Spleen (tissue), 7 donors: ENCODE results near the gene EN1.

Experiments
- POLR2A ChIP-seq, 3 donors: fragments of 450-650 bp; IDR thresholded peaks; one replicate each; pipeline ENCODE4 v1.5.1; 2017; ENCODE audit warnings: antibody characterized with exemption in 3 of 3, mild to moderate bottlenecking in 1 of 3
- TF ChIP-seq, protein P1 (sequence below), 11 experiments: fragments of 200-600 bp in 7 of 11; fragments of 450-650 bp in 4 of 11; sonication (generic) in 4 of 11; IDR thresholded peaks in 8 of 11; conservative IDR thresholded peaks in 3 of 11; 1 replicate in 7 of 11; 2 replicates in 4 of 11; pipeline versions ENCODE4 v1.4.0 to v1.8.0; 2016 to 2021; ENCODE audit warnings: antibody characterized with exemption in 11 of 11, inconsistent platforms in 4 of 11, mild to moderate bottlenecking in 1 of 11
- donor health status: DM: no; HTN: no; CAD: no; lungs with moderate emphysema.
- donor health status: DM: no; HTN: no; CAD: no.
- donor health status: DM: no; HTN: no; CAD: no.

DNA sequence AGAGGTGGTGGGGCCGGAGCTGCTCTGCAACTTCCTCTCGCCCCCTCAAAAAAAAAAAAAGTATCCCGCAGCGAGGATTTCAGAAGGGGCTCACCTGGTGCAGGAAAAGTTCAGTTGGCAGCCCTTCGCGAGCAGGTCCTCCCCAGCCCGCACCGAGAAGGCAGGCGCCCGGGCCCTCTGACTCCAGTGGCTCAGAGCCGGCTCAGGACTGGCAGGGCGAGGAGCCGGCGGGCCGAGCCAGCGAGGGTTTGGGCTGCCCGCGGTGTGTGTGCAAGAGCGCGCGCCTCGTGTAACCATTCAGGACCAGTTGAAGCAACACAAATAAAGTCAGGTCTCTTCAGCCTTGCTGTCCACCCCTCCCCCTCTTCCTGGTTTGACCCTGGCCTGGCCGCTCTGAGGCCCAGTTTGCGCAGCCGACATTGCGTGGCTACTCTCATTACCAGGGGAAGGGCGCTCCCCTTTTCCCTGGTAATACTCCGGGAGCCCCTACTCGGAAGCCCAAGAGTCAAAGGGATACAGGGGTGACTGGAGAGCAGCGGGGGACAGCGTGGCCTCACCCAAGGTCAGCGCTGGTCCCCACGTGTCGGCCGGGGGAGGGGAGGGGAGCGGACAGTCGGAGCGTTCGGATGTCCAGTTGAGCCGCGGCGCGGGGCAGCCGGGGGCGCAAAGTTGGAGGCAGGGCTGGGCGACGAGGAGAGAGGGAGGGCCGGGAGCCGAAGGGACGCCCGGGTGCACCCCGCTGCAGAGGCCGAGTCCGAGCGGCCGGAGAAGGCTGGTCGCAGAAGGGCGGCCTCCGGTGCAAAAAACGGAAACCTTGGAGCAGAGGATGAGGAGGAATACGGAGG lies 12.3 kb downstream of the EN1 start:
- TF ChIP-seq POLR2A (IDR thresholded peaks at IDR 0.05) = no peak
- TF ChIP-seq, protein P1, sequence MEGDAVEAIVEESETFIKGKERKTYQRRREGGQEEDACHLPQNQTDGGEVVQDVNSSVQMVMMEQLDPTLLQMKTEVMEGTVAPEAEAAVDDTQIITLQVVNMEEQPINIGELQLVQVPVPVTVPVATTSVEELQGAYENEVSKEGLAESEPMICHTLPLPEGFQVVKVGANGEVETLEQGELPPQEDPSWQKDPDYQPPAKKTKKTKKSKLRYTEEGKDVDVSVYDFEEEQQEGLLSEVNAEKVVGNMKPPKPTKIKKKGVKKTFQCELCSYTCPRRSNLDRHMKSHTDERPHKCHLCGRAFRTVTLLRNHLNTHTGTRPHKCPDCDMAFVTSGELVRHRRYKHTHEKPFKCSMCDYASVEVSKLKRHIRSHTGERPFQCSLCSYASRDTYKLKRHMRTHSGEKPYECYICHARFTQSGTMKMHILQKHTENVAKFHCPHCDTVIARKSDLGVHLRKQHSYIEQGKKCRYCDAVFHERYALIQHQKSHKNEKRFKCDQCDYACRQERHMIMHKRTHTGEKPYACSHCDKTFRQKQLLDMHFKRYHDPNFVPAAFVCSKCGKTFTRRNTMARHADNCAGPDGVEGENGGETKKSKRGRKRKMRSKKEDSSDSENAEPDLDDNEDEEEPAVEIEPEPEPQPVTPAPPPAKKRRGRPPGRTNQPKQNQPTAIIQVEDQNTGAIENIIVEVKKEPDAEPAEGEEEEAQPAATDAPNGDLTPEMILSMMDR (IDR thresholded peaks at IDR 0.05 in 8 of 11, conservative IDR thresholded peaks at IDR 0.05 in 3 of 11) = no peak
